Type B pancreatic cell (in vitro differentiated cells): ENCODE measurements around the gene AGAP3. TPM values are rescaled to one million over a fixed set of nuclear protein-coding genes. Genes with fewer than 3 reads are reported as not detected.

ENCODE experiments used
- DNase-seq: peaks from one replicate; pipeline ENCODE4 v3.0.0; 2021; ENCODE audit warnings: mixed read lengths; ENCODE audit not compliant: unreplicated experiment; ENCODE audit errors: extremely low spot score
- H3K27ac Mint-ChIP-seq: 2 replicates; pipeline ENCODE4 v1.8.0; 2021; ENCODE audit warnings: mild to moderate bottlenecking, mixed read lengths
- H3K27me3 Mint-ChIP-seq: 2 replicates; pipeline ENCODE4 v1.8.0; 2021; ENCODE audit warnings: mixed read lengths
- H3K36me3 Mint-ChIP-seq: 2 replicates; pipeline ENCODE4 v1.8.0; 2021; ENCODE audit warnings: mixed read lengths
- H3K4me1 Mint-ChIP-seq: one replicate; pipeline ENCODE4 v1.8.0; 2021; ENCODE audit warnings: mixed read lengths; ENCODE audit not compliant: unreplicated experiment
- H3K4me3 Mint-ChIP-seq: 2 replicates; pipeline ENCODE4 v1.8.0; 2021; ENCODE audit warnings: mild to moderate bottlenecking, mixed read lengths
- H3K9me3 Mint-ChIP-seq: 2 replicates; pipeline ENCODE4 v1.8.0; 2021; ENCODE audit warnings: mixed read lengths
- CTCF ChIP-seq: fragments of 200-600 bp; sonication (generic); conservative IDR thresholded peaks from 2 replicates; pipeline ENCODE4 v1.5.0; 2021; ENCODE audit warnings: antibody characterized with exemption, mild to moderate bottlenecking
- total RNA-seq: library from RNA; stranded (reverse); gene quantifications from 2 replicates; pipeline ENCODE4 v1.2.1, GENCODE V29; 2021; ENCODE audit warnings: low replicate concordance

AGAP3 gene
- total RNA-seq, 1 donor from 2014 or later = 114 TPM

- TF ChIP-seq CTCF = no peak
- Mint-ChIP-seq H3K27ac (no peak overlapping the region), H3K27me3 (no peaks in the 10 kb centered on the region), H3K9me3 (no peaks in the 10 kb centered on the region), H3K4me1 (peaks cover 21% of the 10 kb centered on the region), H3K4me3 (no peak overlapping the region), H3K36me3 (peaks cover 3% of the 10 kb centered on the region)
- no peak for DNase-seq
These were observed 48.7 kb downstream of the AGAP3 start for GRCh38 chr7:151134743-151135524.

- DNase-seq = no peak
- Mint-ChIP-seq H3K36me3 (peaks cover 7% of the 10 kb centered on the region), H3K9me3 (no peaks in the 10 kb centered on the region), H3K27ac (no peak overlapping the region), H3K4me1 (peaks cover 25% of the 10 kb centered on the region), H3K4me3 (no peak overlapping the region), H3K27me3 (no peaks in the 10 kb centered on the region)
- TF ChIP-seq CTCF = no peak
These were observed 49.2 kb downstream of the AGAP3 start for GRCh38 chr7:151135525-151135845.

GRCh38 chr7:151135866-151136843 lies 49.9 kb downstream of the AGAP3 start:
- Mint-ChIP-seq H3K9me3 (no peaks in the 10 kb centered on the region), H3K27me3 (no peaks in the 10 kb centered on the region), H3K4me3 (no peak overlapping the region), H3K36me3 (peaks cover 10% of the 10 kb centered on the region), H3K27ac (no peak overlapping the region), H3K4me1 (peaks cover 27% of the 10 kb centered on the region)
- no peak for TF ChIP-seq CTCF
- no peak for DNase-seq

- H3K4me1 Mint-ChIP-seq = peaks cover 18% of the 10 kb centered on the region
- TF ChIP-seq CTCF = peak; percentile 22
- peaks cover 10% of the 10 kb centered on the region for H3K36me3 Mint-ChIP-seq
- H3K9me3 Mint-ChIP-seq = no peaks in the 10 kb centered on the region
- H3K27me3 Mint-ChIP-seq = no peaks in the 10 kb centered on the region
- no peak overlapping the region for H3K4me3 Mint-ChIP-seq
- H3K27ac Mint-ChIP-seq = no peak overlapping the region
- DNase-seq = no peak
These were observed 50.9 kb downstream of the AGAP3 start for GRCh38 chr7:151137076-151137675.

GRCh38 chr7:151137791-151138152 lies 51.5 kb downstream of the AGAP3 start:
- DNase-seq = no peak
- no peaks in the 10 kb centered on the region for H3K27me3 Mint-ChIP-seq
- TF ChIP-seq CTCF = no peak
- no peak overlapping the region for H3K4me3 Mint-ChIP-seq
- H3K27ac Mint-ChIP-seq = no peak overlapping the region
- no peaks in the 10 kb centered on the region for H3K9me3 Mint-ChIP-seq
- peaks cover 10% of the 10 kb centered on the region for H3K36me3 Mint-ChIP-seq
- H3K4me1 Mint-ChIP-seq = peaks cover 23% of the 10 kb centered on the region
